ENCODE measurements around the gene IGLL5.
"Not testable (repeated sequence)": the region's sequence is repeated elsewhere in the genome, so short reads cannot be mapped to it uniquely, and the experiment has no call there.

IGLL5 gene

GRCh38 chr22:22884010-22884887, 3.4 kb upstream of the IGLL5 start:
- DNase-seq (ENCODE audit: low spot score): peak; percentile 42

- no peak for DNase-seq (ENCODE audit: low spot score)
Measured at GRCh38 chr22:22884888-22885840, 2.5 kb upstream of the IGLL5 start.

GRCh38 chr22:22886546-22886945, 1.1 kb upstream of the IGLL5 start:
- no peak for DNase-seq (ENCODE audit: low spot score)

- no peak for DNase-seq (ENCODE audit: low spot score)
Measured at GRCh38 chr22:22888571-22889353, 1.1 kb downstream of the IGLL5 start.

- no peak for DNase-seq (ENCODE audit: low spot score)
Measured at GRCh38 chr22:22890085-22890484, 2.5 kb downstream of the IGLL5 start.

GRCh38 chr22:22891139-22891621, 3.6 kb downstream of the IGLL5 start:
- no peak for DNase-seq (ENCODE audit: low spot score)

GRCh38 chr22:22892096-22893052, 4.8 kb downstream of the IGLL5 start:
- no peak for DNase-seq (ENCODE audit: low spot score)

- no peak for DNase-seq (ENCODE audit: low spot score)
Measured at GRCh38 chr22:22893077-22893805, 5.6 kb downstream of the IGLL5 start.

GRCh38 chr22:22893891-22894739, 6.5 kb downstream of the IGLL5 start:
- DNase-seq (ENCODE audit: low spot score): no peak

GRCh38 chr22:22894740-22895731, 7.4 kb downstream of the IGLL5 start:
- no peak for DNase-seq (ENCODE audit: low spot score)

- DNase-seq (ENCODE audit: low spot score): no peak
Measured at GRCh38 chr22:22895776-22896445, 8.3 kb downstream of the IGLL5 start.

GRCh38 chr22:22896601-22897000, 9.0 kb downstream of the IGLL5 start:
- DNase-seq (ENCODE audit: low spot score): no peak

- DNase-seq (ENCODE audit: low spot score): no peak
Measured at GRCh38 chr22:22897091-22897490, 9.5 kb downstream of the IGLL5 start.

- no peak for DNase-seq (ENCODE audit: low spot score)
Measured at GRCh38 chr22:22897947-22898346, 10.3 kb downstream of the IGLL5 start.

GRCh38 chr22:22898411-22898950, 10.9 kb downstream of the IGLL5 start:
- DNase-seq (ENCODE audit: low spot score): not testable (repeated sequence)

GRCh38 chr22:22899342-22900080, 11.9 kb downstream of the IGLL5 start:
- DNase-seq (ENCODE audit: low spot score): not testable (repeated sequence)

Data from kidney capillary endothelial cell (primary cell).